ENCODE measurements around the gene IP6K2. TPM values are rescaled to one million over a fixed set of nuclear protein-coding genes. Genes with fewer than 3 reads are reported as not detected.
A peak's percentile ranks its signal among the peaks of the same experiment; 100 is the strongest.
"Not testable (repeated sequence)": the region's sequence is repeated elsewhere in the genome, so short reads cannot be mapped to it uniquely, and the experiment has no call there.

The IP6K2 gene
- total RNA-seq, 3 donors from 2014 or later, result 99.3 to 199 (median 137) TPM

DNA sequence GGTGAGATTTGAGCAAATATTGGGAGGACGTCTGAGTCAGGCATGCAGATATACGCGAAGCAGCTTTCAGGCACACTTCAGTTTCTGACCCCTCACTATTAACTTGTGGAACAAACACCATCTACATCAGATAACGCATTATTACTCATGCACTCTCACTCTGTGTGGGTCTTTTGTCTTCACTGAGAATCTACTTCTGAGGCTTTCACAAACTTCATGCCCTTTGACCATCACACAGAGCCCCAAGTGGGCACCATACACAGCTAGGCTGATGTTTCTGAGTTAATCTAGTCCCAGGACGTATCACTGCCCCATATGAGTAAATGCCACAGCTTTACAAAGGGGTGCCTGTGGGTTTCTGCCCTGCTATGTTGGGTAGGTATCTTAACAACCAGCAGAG is 39.6 kb upstream of the IP6K2 start:
- TF ChIP-seq CTCF (IDR thresholded peaks at IDR 0.05), result no peak
- Histone ChIP-seq H3K4me1 (ENCODE audit: low read depth) (no peaks in the 10 kb centered on the region), H3K4me3 (no peak overlapping the region), H3K9me3 (no peaks in the 10 kb centered on the region), H3K36me3 (ENCODE audit: low read depth) (no peaks in the 10 kb centered on the region)
- intact Hi-C loops (cut with DNase I, micrococcal nuclease), result no loop called here
- DNase-seq, result no peak
- ATAC-seq, result no peak

GRCh38 chr3:48750856-48751255 is 33.8 kb upstream of the IP6K2 start:
- Histone ChIP-seq H3K4me1 (ENCODE audit: low read depth) (no peaks in the 10 kb centered on the region), H3K36me3 (ENCODE audit: low read depth) (no peaks in the 10 kb centered on the region), H3K9me3 (no peaks in the 10 kb centered on the region), H3K4me3 (no peak overlapping the region)
- intact Hi-C loops (cut with DNase I, micrococcal nuclease), result no loop called here
- no peak for TF ChIP-seq CTCF (IDR thresholded peaks at IDR 0.05)
- peak; percentile 18 for ATAC-seq
- DNase-seq, result no peak

GRCh38 chr3:48748754-48749153 is 31.7 kb upstream of the IP6K2 start:
- H3K36me3 ChIP-seq (ENCODE audit: low read depth), result no peaks in the 10 kb centered on the region

DNA sequence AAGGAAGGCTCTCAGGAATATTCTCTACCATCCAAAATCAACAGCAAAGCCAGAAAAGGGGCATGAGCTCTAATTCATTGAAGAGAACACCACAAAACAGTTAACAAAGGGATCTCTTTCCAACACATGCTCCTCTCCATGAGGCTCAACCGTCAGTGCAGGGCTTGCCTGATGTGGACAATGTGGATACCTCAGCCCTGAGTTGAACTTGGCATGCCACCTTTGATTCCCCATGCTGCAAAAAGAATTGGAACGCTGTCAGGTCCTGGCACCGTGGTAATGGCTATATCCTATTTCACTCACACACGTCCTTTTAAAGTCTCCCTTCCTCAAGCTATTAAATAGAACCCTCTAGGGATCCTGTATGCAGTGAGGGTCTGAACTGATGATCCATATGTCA is 30.7 kb upstream of the IP6K2 start:
- no peaks in the 10 kb centered on the region for H3K9me3 ChIP-seq
- no peaks in the 10 kb centered on the region for H3K4me1 ChIP-seq (ENCODE audit: low read depth)
- ATAC-seq, result no peak
- TF ChIP-seq CTCF (IDR thresholded peaks at IDR 0.05), result no peak
- H3K4me3 ChIP-seq, result no peak overlapping the region
- DNase-seq, result no peak
- intact Hi-C loops (cut with DNase I, micrococcal nuclease), result no loop called here
- H3K36me3 ChIP-seq (ENCODE audit: low read depth), result no peaks in the 10 kb centered on the region

More at GRCh38 chr3:48748754-48749153, 31.7 kb upstream of the IP6K2 start:
- no peak for TF ChIP-seq CTCF (IDR thresholded peaks at IDR 0.05)
- DNase-seq (no peak), ATAC-seq (peak; percentile 38)
- Histone ChIP-seq H3K9me3 (no peaks in the 10 kb centered on the region), H3K4me3 (no peak overlapping the region), H3K4me1 (ENCODE audit: low read depth) (no peaks in the 10 kb centered on the region)
- intact Hi-C loops (cut with DNase I, micrococcal nuclease), result no loop called here

GRCh38 chr3:48747015-48747615 is 30.1 kb upstream of the IP6K2 start:
- no peaks in the 10 kb centered on the region for H3K4me1 ChIP-seq (ENCODE audit: low read depth)
- no peaks in the 10 kb centered on the region for H3K9me3 ChIP-seq
- DNase-seq (no peak), ATAC-seq (peak; percentile 46)
- intact Hi-C loops (cut with DNase I, micrococcal nuclease), result no loop called here
- TF ChIP-seq CTCF (IDR thresholded peaks at IDR 0.05), result no peak
- no peaks in the 10 kb centered on the region for H3K36me3 ChIP-seq (ENCODE audit: low read depth)
- H3K4me3 ChIP-seq, result no peak overlapping the region

GRCh38 chr3:48743773-48744172 is 26.8 kb upstream of the IP6K2 start:
- no peak for TF ChIP-seq CTCF (IDR thresholded peaks at IDR 0.05)
- intact Hi-C loops (cut with DNase I, micrococcal nuclease), result no loop called here
- DNase-seq (no peak), ATAC-seq (no peak)
- Histone ChIP-seq H3K4me1 (ENCODE audit: low read depth) (peaks cover 25% of the 10 kb centered on the region), H3K9me3 (no peaks in the 10 kb centered on the region), H3K4me3 (no peak overlapping the region), H3K36me3 (ENCODE audit: low read depth) (no peaks in the 10 kb centered on the region)

DNA sequence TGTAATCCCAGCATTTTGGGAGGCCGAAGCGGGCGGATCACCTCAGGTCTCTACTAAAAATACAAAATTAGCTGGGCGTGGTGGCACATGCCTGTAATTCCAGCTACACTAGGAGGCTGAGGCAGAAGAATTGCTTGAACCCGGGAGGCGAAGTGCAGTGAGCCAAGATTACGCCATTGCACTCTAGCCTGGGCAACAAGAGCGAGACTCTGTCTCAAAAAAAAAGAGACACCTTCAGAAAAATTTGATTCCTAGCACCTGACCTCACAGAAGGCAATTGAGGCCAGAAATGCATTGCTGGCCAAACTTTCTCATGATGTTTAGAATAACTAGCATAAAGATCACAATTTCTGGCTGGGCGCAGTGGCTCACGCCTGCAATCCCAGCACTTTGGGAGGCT is 24.2 kb upstream of the IP6K2 start:
- intact Hi-C loops (cut with DNase I, micrococcal nuclease); ATAC-seq; DNase-seq; H3K9me3 ChIP-seq; H3K4me3 ChIP-seq; H3K36me3 ChIP-seq (ENCODE audit: low read depth): not testable (repeated sequence)
- H3K4me1 ChIP-seq (ENCODE audit: low read depth), result peaks cover 47% of the 10 kb centered on the region

Measured in mucosa of descending colon (tissue), 3 donors.